Fibroblast of lung (primary cell): ENCODE measurements around the gene TBL3. TPM values are rescaled to one million over a fixed set of nuclear protein-coding genes. Genes with fewer than 3 reads are reported as not detected.

ENCODE experiments used
- DNase-seq, 2 donors: peaks; one replicate each; pipeline versions ENCODE4 v3.0.0 to v3.0.0-alpha.2; 2010; ENCODE audit warnings: low read depth in 2 of 2
- H2AFZ ChIP-seq: 2 replicates; pipeline ENCODE4 v1.5.1; 2012; ENCODE audit warnings: low read length, control low read depth, inconsistent platforms
- H3K27ac ChIP-seq: 2 replicates; pipeline ENCODE4 v1.5.1; 2011; ENCODE audit warnings: low read length, control low read depth; ENCODE audit not compliant: insufficient read depth
- H3K27me3 ChIP-seq: 2 replicates; pipeline ENCODE4 v1.5.1; 2011; ENCODE audit warnings: mild to moderate bottlenecking, low read length; ENCODE audit not compliant: control insufficient read depth, insufficient read depth
- H3K36me3 ChIP-seq: 2 replicates; pipeline ENCODE4 v1.5.1; 2011; ENCODE audit warnings: low read length; ENCODE audit not compliant: control insufficient read depth, insufficient read depth
- H3K4me1 ChIP-seq: 2 replicates; pipeline ENCODE4 v1.5.1; 2011; ENCODE audit warnings: low read length; ENCODE audit not compliant: control insufficient read depth, insufficient read depth; ENCODE audit errors: extremely low read depth
- H3K4me2 ChIP-seq: 2 replicates; pipeline ENCODE4 v1.5.1; 2011; ENCODE audit warnings: low read length, control low read depth; ENCODE audit not compliant: insufficient read depth; ENCODE audit errors: extremely low read depth
- H3K4me3 ChIP-seq, 4 experiments: fragments of 200-600 bp in 1 of 4; sonication (generic) in 1 of 4; replicated peaks in 1 of 4; 2 replicates each; pipeline ENCODE4 v1.5.1; 2011 to 2016; ENCODE audit warnings: low read length in 4 of 4, low read depth in 3 of 4, mild to moderate bottlenecking in 3 of 4, control low read depth in 2 of 4, inconsistent platforms in 1 of 4, mixed read lengths in 1 of 4; ENCODE audit not compliant: insufficient read depth in 1 of 4; ENCODE audit errors: control extremely low read depth in 1 of 4
- H3K79me2 ChIP-seq: 2 replicates; pipeline ENCODE4 v1.5.1; 2012; ENCODE audit warnings: mild to moderate bottlenecking, low read length, inconsistent platforms; ENCODE audit not compliant: control insufficient read depth, insufficient read depth
- H3K9ac ChIP-seq: 2 replicates; pipeline ENCODE4 v1.5.1; 2011; ENCODE audit warnings: mild to moderate bottlenecking, low read length, control low read depth; ENCODE audit not compliant: insufficient read depth
- H3K9me3 ChIP-seq: 2 replicates; pipeline ENCODE4 v1.5.1; 2012; ENCODE audit warnings: low read depth, low read length; ENCODE audit not compliant: control insufficient read depth, insufficient read depth
- H4K20me1 ChIP-seq: 2 replicates; pipeline ENCODE4 v1.5.1; 2011; ENCODE audit warnings: low read length; ENCODE audit not compliant: control insufficient read depth, insufficient read depth; ENCODE audit errors: extremely low read depth
- EZH2 ChIP-seq: IDR thresholded peaks from 2 replicates; pipeline ENCODE4 v1.5.1; 2012; ENCODE audit warnings: low read length, control low read depth, mild to moderate bottlenecking; ENCODE audit errors: missing control alignments
- polyA plus RNA-seq, 2 donors: library from polyadenylated mRNA; depleted of rRNA in 1 of 2; stranded (reverse) in 1 of 2; unstranded in 1 of 2; fragments of >200 nt; gene quantifications; 2 replicates each; pipeline ENCODE4 v1.2.1, GENCODE V29; 2011 to 2012; ENCODE audit warnings: missing spikeins in 1 of 2
- total RNA-seq: library from RNA; depleted of rRNA; stranded (reverse); fragments of >200 nt; gene quantifications from 2 replicates; pipeline ENCODE4 v1.2.1, GENCODE V29; 2014
- TF ChIP-seq, protein P1 (sequence below), 2 donors: IDR thresholded peaks in 1 of 2; conservative IDR thresholded peaks in 1 of 2; 1 replicate in 1 of 2; 2 replicates in 1 of 2; pipeline ENCODE4 v1.5.1; 2011 to 2012; ENCODE audit warnings: low read length in 2 of 2, control low read depth in 1 of 2, inconsistent platforms in 1 of 2, low read depth in 1 of 2, mild to moderate bottlenecking in 1 of 2

TBL3 gene
- total and polyA plus RNA-seq, 2 donors (not counting 1 experiment from before 2014, with no cell fraction given): 14.6 to 20.0 TPM

DNA sequence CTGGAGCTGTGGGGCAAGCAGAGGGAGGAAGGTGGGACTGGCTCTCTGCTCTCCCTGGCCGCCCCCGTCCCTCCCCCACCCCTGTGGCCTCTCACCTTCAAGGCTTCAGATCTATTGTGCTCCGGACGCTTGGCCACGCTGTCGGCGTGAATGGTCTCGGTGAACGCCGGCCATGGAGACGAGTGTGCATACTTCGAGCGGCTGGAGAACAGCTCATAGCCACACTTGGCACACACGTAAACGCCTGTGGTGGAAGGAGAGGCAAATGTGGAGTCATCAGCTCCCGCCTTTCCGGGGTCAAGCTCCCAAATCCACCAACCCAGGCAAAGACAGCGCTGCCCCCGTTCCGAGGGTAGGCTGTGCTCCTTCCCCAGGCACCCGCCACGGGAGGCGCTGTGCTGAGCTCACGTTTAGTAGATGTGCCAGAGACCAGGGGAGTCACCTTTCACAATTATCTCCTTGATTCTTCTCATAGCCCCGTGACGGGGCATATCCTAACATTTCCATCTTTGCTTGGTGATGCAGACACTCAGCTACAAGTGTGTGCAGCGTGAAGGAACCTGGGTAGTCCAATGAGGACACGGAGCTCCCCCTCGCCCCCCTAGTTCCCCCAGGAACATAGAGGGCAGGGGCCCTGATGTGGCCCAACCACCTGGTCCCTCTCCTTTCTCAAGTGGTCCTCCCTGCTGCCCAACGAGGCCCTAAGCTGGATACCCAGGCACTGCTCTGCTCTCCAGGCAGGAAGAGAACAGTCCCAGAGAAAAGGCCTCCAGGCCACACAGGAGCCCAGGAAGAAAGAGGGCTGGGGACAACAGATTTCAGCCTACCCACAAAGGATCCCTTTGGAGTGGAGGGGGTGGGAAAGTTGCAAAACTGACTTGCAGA is 30.4 kb upstream of the TBL3 start:
- Histone ChIP-seq H3K27me3 (no peaks in the 10 kb centered on the region), H3K79me2 (no peaks in the 10 kb centered on the region), H3K4me3 (peak overlapping the region in 3 of 4 experiments; percentile 79 to 83 (median 81)), H2AFZ (no peak overlapping the region), H3K27ac (no peak overlapping the region), H3K4me1 (peaks cover 7% of the 10 kb centered on the region), H4K20me1 (no peaks in the 10 kb centered on the region), H3K9ac (no peak overlapping the region), H3K9me3 (no peaks in the 10 kb centered on the region), H3K4me2 (peak overlapping the region; percentile 92), H3K36me3 (peaks cover 8% of the 10 kb centered on the region)
- TF ChIP-seq, protein P1, sequence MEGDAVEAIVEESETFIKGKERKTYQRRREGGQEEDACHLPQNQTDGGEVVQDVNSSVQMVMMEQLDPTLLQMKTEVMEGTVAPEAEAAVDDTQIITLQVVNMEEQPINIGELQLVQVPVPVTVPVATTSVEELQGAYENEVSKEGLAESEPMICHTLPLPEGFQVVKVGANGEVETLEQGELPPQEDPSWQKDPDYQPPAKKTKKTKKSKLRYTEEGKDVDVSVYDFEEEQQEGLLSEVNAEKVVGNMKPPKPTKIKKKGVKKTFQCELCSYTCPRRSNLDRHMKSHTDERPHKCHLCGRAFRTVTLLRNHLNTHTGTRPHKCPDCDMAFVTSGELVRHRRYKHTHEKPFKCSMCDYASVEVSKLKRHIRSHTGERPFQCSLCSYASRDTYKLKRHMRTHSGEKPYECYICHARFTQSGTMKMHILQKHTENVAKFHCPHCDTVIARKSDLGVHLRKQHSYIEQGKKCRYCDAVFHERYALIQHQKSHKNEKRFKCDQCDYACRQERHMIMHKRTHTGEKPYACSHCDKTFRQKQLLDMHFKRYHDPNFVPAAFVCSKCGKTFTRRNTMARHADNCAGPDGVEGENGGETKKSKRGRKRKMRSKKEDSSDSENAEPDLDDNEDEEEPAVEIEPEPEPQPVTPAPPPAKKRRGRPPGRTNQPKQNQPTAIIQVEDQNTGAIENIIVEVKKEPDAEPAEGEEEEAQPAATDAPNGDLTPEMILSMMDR (conservative IDR thresholded peaks at IDR 0.05 in 1 of 2, IDR thresholded peaks at IDR 0.05 in 1 of 2; ENCODE audit: low read depth in 1 of 2, low read length in 2 of 2): peak in 1 of 2 donors; percentile 29
- TF ChIP-seq EZH2: no peak
- DNase-seq: peak; percentile 33 to 96

DNA sequence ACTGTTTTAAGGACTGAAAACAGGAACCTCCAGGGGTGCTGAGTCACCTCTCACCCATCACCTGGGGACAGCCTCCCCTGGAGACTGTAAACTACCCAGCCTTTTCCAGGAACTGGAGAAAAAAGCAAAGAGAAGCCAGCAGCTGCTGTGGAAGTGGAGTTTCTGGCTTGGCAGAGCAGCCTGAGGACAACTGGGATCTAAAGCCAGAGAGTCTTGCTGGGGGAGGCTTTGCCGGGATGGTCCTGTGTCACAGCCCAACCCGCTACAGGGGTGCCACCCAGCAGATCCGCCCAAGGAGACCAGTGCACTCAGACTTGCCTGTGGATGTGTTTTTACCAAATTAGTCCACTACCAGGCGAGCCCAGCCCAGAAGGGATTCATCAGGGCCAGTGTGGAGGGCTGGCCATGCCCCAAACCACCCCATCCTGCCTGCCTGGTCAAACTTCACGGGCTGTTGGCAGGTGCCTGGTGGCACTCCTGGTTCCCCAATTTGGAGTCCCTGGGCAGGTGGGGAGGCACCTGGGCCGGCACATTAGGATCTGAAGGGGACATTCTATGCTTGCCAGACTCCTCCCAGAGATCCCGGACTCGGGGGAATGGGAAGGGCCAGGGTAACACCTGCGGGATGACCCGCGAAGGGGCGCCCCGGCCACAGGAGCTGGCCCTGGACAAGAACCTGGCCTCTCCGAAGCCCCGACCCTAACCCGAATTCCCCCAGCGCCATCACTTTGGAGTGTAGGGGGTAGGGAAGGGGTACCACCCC is 29.6 kb upstream of the TBL3 start:
- H3K4me2 ChIP-seq: peak overlapping the region; percentile 92
- H3K9ac ChIP-seq: peak overlapping the region; percentile 76
- H3K27ac ChIP-seq: no peak overlapping the region
- H3K4me1 ChIP-seq: peaks cover 7% of the 10 kb centered on the region
- no peaks in the 10 kb centered on the region for H4K20me1 ChIP-seq
- DNase-seq: peak in 1 of 2 donors; percentile 35
- no peaks in the 10 kb centered on the region for H3K9me3 ChIP-seq
- peaks cover 8% of the 10 kb centered on the region for H3K36me3 ChIP-seq
- TF ChIP-seq, protein P1 (conservative IDR thresholded peaks at IDR 0.05 in 1 of 2, IDR thresholded peaks at IDR 0.05 in 1 of 2; ENCODE audit: low read depth in 1 of 2, low read length in 2 of 2): no peak
- no peak for TF ChIP-seq EZH2
- H3K27me3 ChIP-seq: no peaks in the 10 kb centered on the region
- peak overlapping the region; percentile 80 for H2AFZ ChIP-seq
- peak overlapping the region; percentile 79 to 93 (median 82) for H3K4me3 ChIP-seq
- no peaks in the 10 kb centered on the region for H3K79me2 ChIP-seq
